ENCODE results near the gene ZNF236.

ZNF236 gene

DNA sequence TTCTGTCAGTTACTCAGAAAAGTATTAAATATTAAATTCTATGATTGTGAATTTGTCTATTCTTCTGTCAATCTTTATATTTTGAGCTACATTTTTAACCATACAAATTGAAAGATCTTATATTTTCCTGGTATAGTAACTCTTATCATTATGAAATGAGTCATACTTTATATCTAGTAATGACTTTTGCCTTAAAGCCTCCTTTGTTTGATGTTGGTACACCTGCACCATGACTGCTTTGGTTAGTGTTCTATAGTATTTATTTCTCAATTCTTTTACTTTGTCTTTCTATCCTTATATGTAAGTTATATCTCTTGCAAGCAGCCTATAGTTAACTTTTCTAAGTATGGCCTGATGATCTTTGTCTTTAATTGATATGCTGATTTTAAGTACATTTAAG is 13.0 kb downstream of the ZNF236 start:
- peaks cover 27% of the 10 kb centered on the region for H3K4me1 Mint-ChIP-seq
- H3K4me3 Mint-ChIP-seq = no peak overlapping the region
- H3K9me3 Mint-ChIP-seq = no peaks in the 10 kb centered on the region
- no peaks in the 10 kb centered on the region for H3K36me3 Mint-ChIP-seq (ENCODE audit: low read depth)
- no peak for ATAC-seq
- no peak for DNase-seq
- no peaks in the 10 kb centered on the region for H3K27me3 Mint-ChIP-seq
- no peak overlapping the region for H3K27ac Mint-ChIP-seq

DNA sequence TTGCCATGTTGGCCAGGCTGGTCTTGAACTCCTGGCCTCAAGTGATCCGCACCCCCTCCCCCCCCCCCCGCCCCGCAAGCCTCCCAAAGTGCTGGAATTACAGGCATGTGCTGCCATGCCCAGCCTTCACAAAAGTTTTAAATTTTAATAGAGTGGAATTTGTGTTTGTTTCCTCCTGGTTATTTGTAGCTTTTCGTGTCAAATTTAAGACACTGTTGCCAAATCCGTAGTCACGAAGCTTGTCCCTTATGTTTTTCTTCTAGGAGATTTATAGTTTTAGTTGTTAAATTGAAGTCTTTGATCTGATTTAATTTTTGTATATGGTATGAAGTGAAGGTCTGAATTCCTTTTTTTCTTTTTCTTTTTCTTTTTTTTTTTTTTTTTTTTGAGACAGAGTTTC is 14.7 kb downstream of the ZNF236 start:
- H3K27ac Mint-ChIP-seq = no peak overlapping the region

DNA sequence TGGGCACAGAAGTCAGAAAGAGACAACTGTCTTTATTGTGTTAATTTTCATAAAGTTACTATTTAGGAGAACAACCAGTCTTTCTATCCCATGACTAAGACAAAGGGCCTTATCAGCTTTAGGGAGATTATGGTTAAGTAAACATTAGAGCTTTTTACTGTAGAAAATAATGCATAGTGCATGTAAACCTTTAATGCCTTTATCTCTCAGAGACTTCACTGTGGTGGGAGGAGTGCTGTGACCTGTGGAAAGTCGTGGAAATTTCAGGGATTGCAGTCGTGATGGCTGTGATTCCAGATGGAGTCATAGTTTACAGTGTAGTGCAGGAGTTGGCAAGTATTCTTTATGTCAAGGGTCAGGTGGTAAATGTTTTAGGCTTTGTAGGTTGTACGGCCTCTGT is 15.8 kb downstream of the ZNF236 start:
- DNase-seq = no peak
- ATAC-seq = no peak
- no peaks in the 10 kb centered on the region for H3K36me3 Mint-ChIP-seq (ENCODE audit: low read depth)
- H3K9me3 Mint-ChIP-seq = no peaks in the 10 kb centered on the region
- no peak overlapping the region for H3K4me3 Mint-ChIP-seq
- H3K27me3 Mint-ChIP-seq = no peaks in the 10 kb centered on the region
- H3K4me1 Mint-ChIP-seq = peaks cover 23% of the 10 kb centered on the region
- H3K27ac Mint-ChIP-seq = no peak overlapping the region

More for the DNA sequence above, 14.7 kb downstream of the ZNF236 start:
- DNase-seq = no peak
- Mint-ChIP-seq H3K36me3 (ENCODE audit: low read depth) (no peaks in the 10 kb centered on the region), H3K9me3 (no peaks in the 10 kb centered on the region), H3K4me1 (peaks cover 25% of the 10 kb centered on the region), H3K4me3 (no peak overlapping the region), H3K27me3 (no peaks in the 10 kb centered on the region)
- ATAC-seq = no peak

DNA sequence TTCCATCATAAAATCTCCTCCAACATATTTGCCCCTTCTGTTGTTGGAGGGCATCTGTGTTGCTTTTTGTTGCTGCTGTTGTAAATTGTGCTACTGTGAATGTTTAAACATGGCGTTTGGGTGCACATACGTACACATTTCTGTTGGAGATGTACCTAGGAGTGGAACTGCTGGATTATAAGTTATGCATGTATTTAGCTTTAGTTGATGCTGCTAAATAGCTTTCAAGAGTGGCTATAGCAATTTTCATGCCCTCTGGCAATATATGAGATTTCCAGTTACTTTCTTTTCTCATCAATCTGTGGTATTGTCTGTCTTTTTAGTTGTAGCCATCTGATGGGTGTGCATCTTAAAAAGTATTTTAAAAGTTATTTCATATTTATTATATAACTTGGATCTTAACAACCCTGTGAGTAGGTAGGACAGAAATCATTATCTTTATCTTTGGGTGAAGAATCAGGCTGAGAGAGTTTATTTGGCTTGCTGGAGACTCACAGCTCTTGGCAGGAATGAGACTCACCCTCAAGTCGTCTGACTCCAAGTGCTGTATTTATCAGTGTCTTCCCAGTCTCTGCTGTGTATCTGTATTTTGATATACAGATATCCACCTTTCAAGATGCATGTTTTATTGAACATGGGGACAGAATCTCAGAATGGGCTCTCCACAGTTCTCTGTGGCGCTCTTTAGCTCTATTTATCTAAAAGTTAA is 16.9 kb downstream of the ZNF236 start:
- Mint-ChIP-seq H3K36me3 (ENCODE audit: low read depth) (no peaks in the 10 kb centered on the region), H3K27ac (no peak overlapping the region), H3K4me1 (peaks cover 23% of the 10 kb centered on the region), H3K27me3 (no peaks in the 10 kb centered on the region), H3K9me3 (no peaks in the 10 kb centered on the region), H3K4me3 (no peak overlapping the region)
- ATAC-seq (no peak), DNase-seq (no peak)

GRCh38 chr18:76842837-76843530 is 20.6 kb downstream of the ZNF236 start:
- Mint-ChIP-seq H3K27me3 (no peaks in the 10 kb centered on the region), H3K36me3 (ENCODE audit: low read depth) (no peaks in the 10 kb centered on the region), H3K27ac (no peak overlapping the region), H3K4me3 (no peak overlapping the region), H3K4me1 (peaks cover 8% of the 10 kb centered on the region), H3K9me3 (no peaks in the 10 kb centered on the region)
- no peak for DNase-seq
- ATAC-seq = no peak

DNA sequence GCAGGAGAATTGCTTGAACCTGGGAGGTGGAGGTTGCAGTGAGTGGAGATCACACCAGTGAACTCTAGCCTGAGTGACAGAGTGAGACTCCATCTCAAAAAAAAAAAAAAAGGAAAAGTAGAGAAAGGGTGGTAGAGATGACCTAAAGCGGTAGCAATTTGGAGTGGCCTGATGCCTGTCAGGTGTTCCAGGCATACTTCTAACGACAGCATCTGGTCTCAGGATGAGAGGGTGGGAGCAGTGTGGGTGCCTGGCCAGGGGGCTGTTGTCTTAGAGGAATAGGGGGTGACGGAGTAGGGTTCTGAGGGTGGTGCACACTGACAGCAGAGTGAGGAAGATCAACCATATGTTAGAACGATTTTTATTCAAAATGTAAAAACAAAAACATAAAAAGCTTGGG is 21.8 kb downstream of the ZNF236 start:
- Mint-ChIP-seq H3K36me3 (ENCODE audit: low read depth) (no peaks in the 10 kb centered on the region), H3K4me3 (no peak overlapping the region), H3K4me1 (peaks cover 5% of the 10 kb centered on the region), H3K27me3 (no peaks in the 10 kb centered on the region), H3K9me3 (no peaks in the 10 kb centered on the region), H3K27ac (no peak overlapping the region)
- ATAC-seq (no peak), DNase-seq (no peak)

DNA sequence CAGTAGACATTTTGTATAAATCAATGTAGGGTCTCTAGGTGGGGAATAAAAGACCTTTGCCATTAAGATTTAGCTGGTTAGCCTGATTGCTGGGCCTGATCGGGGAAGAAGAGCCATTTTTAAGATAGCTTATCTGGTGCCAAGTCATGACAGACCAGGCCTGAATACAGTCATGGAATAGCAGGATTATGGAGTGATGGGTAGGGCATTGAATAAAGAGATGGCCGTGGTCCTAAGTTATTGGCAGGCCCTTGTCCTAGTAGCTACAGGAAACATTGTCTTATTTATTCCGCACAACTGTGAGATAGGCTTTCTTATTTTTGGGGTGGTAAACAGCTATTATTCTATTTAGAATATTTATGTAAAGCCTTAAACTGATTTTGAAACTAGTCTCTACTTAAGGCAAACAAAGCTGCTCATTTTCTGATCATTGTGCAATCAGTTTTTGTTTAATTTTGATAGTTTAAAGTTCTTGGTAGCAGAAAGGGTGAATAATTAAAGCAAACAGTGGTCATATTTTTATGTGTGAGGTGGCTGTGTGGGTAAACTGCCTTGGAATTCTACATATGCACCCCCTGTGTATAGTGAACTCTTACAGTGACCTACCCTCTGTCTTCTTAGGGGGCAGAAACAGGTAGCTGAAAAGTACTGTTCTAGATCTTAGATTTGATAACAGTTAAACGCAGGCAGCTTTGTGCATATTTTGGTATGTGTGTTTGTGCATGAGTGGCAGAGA is 22.6 kb downstream of the ZNF236 start:
- H3K9me3 Mint-ChIP-seq = no peaks in the 10 kb centered on the region
- peaks cover 2% of the 10 kb centered on the region for H3K36me3 Mint-ChIP-seq (ENCODE audit: low read depth)
- H3K27ac Mint-ChIP-seq = no peak overlapping the region
- DNase-seq (no peak), ATAC-seq (no peak)
- H3K27me3 Mint-ChIP-seq = no peaks in the 10 kb centered on the region
- no peak overlapping the region for H3K4me3 Mint-ChIP-seq
- peaks cover 10% of the 10 kb centered on the region for H3K4me1 Mint-ChIP-seq

DNA sequence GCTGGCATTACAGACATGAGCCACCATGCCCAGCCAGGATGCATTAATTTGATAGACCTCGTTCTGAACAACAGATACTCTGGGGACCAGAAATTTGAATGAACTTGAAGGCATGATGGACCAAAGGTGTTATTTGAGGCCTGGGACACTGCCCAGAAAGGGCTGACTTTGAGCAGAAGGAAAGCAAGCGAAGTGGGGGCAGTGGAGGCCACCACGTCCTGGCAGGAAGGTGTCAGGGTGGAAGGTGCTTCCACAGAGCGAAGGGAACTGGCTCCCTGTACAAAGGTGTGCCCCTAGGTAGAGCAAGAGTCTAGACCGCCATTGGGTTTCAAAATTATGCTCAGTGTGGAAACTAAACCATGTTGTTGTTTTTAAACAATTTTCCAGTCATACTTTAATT is 23.9 kb downstream of the ZNF236 start:
- H3K36me3 Mint-ChIP-seq (ENCODE audit: low read depth) = peaks cover 4% of the 10 kb centered on the region
- no peak overlapping the region for H3K4me3 Mint-ChIP-seq
- no peaks in the 10 kb centered on the region for H3K27me3 Mint-ChIP-seq
- no peaks in the 10 kb centered on the region for H3K9me3 Mint-ChIP-seq
- no peak for ATAC-seq
- H3K4me1 Mint-ChIP-seq = peaks cover 12% of the 10 kb centered on the region
- no peak overlapping the region for H3K27ac Mint-ChIP-seq
- DNase-seq = no peak

DNA sequence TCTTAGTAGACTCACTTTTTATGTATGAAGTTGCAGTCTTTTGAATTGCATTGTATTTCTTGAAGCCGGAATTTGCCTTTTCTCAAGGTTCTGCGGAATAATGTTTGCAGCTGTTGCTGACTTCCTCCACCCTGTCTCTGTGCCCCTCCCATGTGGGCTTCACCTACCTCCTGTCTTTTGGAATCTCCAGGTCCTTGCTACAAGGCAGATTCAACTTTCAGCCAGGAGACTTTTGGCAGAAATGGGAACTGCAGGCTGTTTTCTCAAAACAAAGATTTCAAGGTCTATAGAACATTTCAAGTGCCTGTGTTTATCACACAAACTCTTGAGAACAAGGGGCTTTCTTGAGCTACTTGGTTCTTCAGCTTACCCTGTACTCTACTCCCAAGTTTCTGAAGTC is 25.6 kb downstream of the ZNF236 start:
- Mint-ChIP-seq H3K36me3 (ENCODE audit: low read depth) (peaks cover 20% of the 10 kb centered on the region), H3K4me1 (peaks cover 12% of the 10 kb centered on the region), H3K27ac (no peak overlapping the region), H3K9me3 (no peaks in the 10 kb centered on the region), H3K27me3 (no peaks in the 10 kb centered on the region), H3K4me3 (no peak overlapping the region)
- DNase-seq (no peak), ATAC-seq (no peak)

DNA sequence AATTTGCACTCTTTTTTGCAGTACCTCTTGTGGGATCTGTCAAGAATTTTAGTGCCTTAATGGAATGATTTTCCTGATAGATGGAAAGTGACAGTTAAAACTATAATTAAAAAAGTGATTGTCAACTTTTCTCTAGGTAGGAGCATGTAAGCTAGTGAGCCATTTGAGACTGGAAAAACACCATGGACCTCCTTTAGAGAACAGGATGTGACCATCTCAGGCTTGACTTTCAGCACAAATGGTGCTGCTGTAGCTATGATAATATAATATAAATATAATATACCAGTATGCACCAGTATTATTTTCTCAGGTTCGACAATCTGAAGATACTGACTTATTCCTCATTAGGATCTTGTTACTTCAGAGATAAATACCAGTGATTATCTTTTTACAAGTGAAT is 27.8 kb downstream of the ZNF236 start:
- H3K27me3 Mint-ChIP-seq = no peaks in the 10 kb centered on the region
- H3K4me3 Mint-ChIP-seq = no peak overlapping the region
- peaks cover 25% of the 10 kb centered on the region for H3K36me3 Mint-ChIP-seq (ENCODE audit: low read depth)
- H3K4me1 Mint-ChIP-seq = peaks cover 8% of the 10 kb centered on the region
- no peak for ATAC-seq
- peak overlapping the region; percentile 45 for H3K27ac Mint-ChIP-seq
- DNase-seq = no peak
- H3K9me3 Mint-ChIP-seq = no peaks in the 10 kb centered on the region

DNA sequence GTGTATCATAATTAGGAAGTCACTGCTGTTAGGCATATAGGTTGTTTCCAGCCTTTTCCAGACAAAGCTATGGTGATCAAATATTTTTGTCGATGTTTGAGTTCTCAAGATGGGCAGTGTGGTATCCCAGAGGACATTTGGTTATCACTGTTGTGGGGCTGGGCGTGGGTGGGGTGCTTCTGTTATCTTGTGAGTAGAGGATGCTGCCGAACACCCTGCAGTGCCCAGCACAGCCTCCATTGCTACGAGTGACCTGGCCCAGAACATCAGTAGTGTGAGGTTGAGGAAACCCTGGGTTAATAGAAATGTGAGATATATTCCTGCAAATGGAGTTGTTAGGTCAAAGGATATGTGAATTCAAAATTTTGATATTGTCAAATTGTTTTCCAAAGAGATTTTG is 33.2 kb downstream of the ZNF236 start:
- no peaks in the 10 kb centered on the region for H3K27me3 Mint-ChIP-seq
- peaks cover 28% of the 10 kb centered on the region for H3K4me1 Mint-ChIP-seq
- H3K4me3 Mint-ChIP-seq = no peak overlapping the region
- DNase-seq = no peak
- H3K27ac Mint-ChIP-seq = no peak overlapping the region
- H3K36me3 Mint-ChIP-seq (ENCODE audit: low read depth) = peaks cover 39% of the 10 kb centered on the region
- no peak for ATAC-seq
- H3K9me3 Mint-ChIP-seq = no peaks in the 10 kb centered on the region

- Mint-ChIP-seq H3K36me3 (ENCODE audit: low read depth) (peaks cover 39% of the 10 kb centered on the region), H3K4me3 (no peak overlapping the region), H3K9me3 (no peaks in the 10 kb centered on the region), H3K27ac (peak overlapping the region; percentile 32), H3K4me1 (peaks cover 32% of the 10 kb centered on the region), H3K27me3 (no peaks in the 10 kb centered on the region)
- DNase-seq = no peak
- ATAC-seq = no peak
Measured at GRCh38 chr18:76857476-76857875, 35.1 kb downstream of the ZNF236 start.

GRCh38 chr18:76859474-76860339 is 37.4 kb downstream of the ZNF236 start:
- ATAC-seq (peak; percentile 98), DNase-seq (peak; percentile 27)
- Mint-ChIP-seq H3K36me3 (ENCODE audit: low read depth) (peaks cover 44% of the 10 kb centered on the region), H3K27me3 (no peaks in the 10 kb centered on the region), H3K4me1 (peaks cover 32% of the 10 kb centered on the region), H3K27ac (peak overlapping the region; percentile 91), H3K9me3 (no peaks in the 10 kb centered on the region), H3K4me3 (peak overlapping the region; percentile 46)

DNA sequence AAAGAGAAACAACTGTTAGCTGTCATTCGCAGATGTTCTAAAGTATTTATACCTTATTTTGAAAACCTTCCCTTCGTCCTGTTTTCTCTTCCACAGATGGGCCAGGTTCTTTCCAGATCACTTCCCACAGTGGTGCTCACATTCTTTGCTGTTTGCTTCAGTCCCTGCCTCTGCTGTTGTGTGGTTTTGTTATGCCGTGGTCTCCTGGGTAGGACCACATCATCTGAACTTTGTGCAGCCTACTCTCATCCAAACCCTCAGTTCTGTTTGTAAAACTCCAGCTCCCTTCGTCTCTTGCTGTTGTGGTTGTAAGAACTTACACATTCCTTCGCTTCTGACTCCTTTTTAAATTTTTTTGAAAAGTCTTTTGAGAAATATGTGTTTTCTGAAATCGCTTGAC is 38.1 kb downstream of the ZNF236 start:
- Mint-ChIP-seq H3K36me3 (ENCODE audit: low read depth) (peaks cover 41% of the 10 kb centered on the region), H3K27me3 (no peaks in the 10 kb centered on the region)
- DNase-seq = no peak

More for the DNA sequence above, 38.1 kb downstream of the ZNF236 start:
- no peak for ATAC-seq
- Mint-ChIP-seq H3K4me3 (no peak overlapping the region), H3K27ac (peak overlapping the region; percentile 29), H3K4me1 (peaks cover 32% of the 10 kb centered on the region), H3K9me3 (no peaks in the 10 kb centered on the region)

Data from activated naive CD8-positive, alpha-beta T cell treated with anti-CD3 and anti-CD28 coated beads, Interleukin-2, amount 50 U/mL, for 24 hours (primary cell).